Measurements from ENCODE around the gene NME9. TPM values are rescaled to one million over a fixed set of nuclear protein-coding genes. Genes with fewer than 3 reads are reported as not detected.
"Not testable (repeated sequence)": the region's sequence is repeated elsewhere in the genome, so short reads cannot be mapped to it uniquely, and the experiment has no call there.

The NME9 gene
- polyA plus RNA-seq (ENCODE audit: insufficient read length): 0.86 TPM

DNA sequence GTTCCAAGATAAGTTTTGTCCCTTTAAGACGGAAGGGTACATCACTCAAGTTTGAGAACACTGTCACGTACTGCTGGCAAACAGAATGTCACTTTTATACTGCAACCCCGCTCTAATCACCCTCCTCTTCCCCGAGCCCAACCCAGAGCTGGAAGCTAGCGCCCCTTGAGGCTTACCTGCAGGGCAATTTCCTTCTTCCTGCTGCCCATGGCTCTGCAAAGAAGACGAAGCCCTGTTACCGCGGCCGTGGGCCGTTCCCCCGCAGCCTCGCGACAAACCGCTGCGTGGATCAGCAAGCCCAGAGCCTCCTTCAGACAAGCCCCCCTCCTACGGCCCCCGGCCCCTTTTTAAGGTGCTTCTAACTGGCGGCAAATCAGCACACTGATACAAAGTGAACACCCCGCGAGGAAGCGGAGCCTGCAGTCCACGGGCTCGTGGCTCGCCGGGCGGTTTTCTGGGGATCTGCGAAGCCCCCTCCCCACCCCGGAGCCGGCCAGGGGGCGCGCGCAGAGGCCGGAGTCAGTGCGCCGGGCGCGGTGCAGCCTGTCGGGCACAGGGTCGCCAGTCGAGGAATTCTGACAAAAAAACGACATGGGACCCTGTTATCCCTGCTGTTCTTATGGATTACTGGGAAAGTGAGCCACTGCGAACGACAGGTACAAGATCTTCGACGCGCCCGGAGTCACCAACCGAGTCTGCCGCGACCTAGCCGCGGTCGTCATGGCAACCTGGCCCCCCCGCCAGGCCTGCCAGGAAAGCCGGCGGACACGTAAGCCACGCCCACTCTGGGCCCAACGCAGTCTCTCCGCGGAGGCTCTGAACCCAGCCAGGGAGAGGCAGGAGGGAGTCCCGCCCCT is at the start of gene NME9:
NME9 (minus strand) TSS at position 725 of the 857 bp plus-strand sequence; CDS start at position 209, 516 bp downstream.
- DNase-seq: peak; percentile 45

DNA sequence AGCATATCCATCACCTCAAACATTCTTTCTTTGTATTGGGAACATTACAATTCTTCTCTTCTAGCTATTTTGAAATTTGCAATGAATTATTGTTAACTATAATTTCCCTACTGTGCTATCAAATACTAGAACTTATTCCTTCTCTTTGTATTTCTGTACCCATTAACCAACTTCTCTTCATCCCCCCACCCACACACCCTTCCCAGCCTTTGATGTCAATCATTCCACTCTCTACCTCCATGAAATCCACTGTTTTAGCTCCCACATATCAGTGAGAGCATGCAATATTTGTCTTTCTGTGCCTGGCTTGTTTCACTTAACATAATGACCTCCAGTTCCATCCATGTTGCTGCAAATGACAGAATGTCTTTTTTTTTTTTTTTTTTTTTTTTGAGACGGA is 49.3 kb upstream of the NME9 start:
- DNase-seq: no peak

GRCh38 chr3:138378331-138378730 is 48.7 kb upstream of the NME9 start:
- no peak for DNase-seq

- DNase-seq: no peak
Measured at GRCh38 chr3:138377804-138378203, 48.2 kb upstream of the NME9 start.

DNA sequence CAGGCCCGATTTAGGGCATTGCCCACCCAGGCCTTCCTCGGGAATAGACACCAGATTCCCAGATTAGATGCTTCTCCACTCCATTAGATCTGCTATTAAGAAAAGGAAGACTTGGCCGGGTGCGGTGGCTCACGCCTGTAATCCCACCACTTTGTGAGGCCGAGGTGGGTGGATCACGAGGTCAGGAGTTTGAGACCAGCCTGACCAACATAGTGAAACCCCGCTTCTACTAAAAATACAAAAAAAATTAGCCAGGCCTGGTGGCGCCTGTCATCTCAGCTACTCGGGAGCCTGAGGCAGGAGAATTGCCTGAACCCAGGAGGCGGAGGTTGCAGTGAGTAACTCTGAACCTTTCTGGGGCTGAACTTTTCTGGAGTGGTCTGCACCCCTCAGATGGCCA is 47.6 kb upstream of the NME9 start:
- not testable (repeated sequence) for DNase-seq

DNA sequence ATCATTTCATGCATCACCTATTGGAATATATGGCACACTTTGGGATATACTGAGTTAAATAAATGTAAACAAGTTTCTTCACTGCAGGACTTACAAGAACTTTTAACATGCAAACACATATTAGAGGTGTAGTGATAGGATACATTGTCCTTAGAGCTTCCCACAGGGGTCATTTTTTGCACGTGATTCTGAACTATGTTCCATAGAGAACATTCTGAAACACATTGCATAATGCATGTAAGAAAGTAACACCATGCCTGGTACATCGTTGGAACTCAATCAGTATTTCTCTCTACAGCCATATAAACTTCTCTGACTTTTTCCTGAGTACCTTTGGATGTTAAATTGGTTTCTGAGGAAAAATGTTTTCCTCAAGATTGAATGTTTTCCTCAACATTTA is 47.0 kb upstream of the NME9 start:
- no peak for DNase-seq

GRCh38 chr3:138375447-138375846 is 45.8 kb upstream of the NME9 start:
- DNase-seq: no peak

GRCh38 chr3:138374573-138375134 is 45.0 kb upstream of the NME9 start:
- no peak for DNase-seq

DNA sequence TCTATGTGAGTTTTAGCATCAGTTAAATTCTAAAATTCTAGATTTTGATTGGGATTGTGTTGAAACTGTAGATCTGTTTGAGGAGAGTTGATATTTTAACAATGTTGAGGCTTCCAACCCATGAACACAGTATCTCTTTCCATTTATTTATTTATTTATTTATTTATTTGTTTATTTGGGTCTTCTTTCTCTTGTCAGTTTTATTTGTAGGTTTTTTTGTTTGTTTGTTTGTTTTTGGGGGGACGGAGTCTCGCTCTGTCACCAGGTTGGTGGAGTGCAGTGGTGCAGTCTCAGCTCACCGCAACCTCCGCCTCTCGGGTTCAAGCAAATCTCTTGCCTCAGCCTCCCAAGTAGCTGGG is 44.1 kb upstream of the NME9 start:
- DNase-seq: no peak

DNA sequence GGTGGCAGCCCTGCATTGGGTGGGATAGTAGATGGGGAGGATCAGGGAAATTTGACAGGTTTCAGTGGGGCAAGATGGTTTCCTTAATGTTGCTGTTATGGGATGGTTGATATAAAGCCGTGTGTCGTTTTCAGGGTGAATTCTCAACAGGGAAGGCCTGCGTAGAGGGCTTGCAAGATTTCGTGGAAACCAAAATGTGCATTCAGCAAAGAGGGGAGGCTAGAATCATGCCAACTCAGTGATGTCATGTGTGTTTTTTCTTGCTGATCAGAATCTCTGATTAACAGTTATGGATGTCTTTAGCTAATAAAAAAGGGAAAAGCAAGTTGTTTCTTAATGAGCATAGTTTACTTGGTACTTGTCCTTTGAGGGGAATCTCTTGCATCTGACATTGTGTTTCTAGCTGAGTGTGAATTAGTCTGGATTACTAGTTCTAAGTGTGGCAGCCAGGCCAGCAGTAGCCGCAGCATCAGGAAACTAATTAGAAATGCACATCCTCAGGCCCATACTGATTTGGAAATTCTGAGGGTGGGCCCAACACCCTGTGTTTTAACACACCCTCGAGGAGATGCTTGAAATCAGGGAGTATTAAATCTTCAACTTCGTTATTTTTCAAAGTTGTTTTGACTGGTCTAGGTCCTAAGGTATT is 43.6 kb upstream of the NME9 start:
- no peak for DNase-seq

GRCh38 chr3:138371070-138371965 is 41.7 kb upstream of the NME9 start:
- DNase-seq: no peak

GRCh38 chr3:138370321-138370720 is 40.7 kb upstream of the NME9 start:
- no peak for DNase-seq

DNA sequence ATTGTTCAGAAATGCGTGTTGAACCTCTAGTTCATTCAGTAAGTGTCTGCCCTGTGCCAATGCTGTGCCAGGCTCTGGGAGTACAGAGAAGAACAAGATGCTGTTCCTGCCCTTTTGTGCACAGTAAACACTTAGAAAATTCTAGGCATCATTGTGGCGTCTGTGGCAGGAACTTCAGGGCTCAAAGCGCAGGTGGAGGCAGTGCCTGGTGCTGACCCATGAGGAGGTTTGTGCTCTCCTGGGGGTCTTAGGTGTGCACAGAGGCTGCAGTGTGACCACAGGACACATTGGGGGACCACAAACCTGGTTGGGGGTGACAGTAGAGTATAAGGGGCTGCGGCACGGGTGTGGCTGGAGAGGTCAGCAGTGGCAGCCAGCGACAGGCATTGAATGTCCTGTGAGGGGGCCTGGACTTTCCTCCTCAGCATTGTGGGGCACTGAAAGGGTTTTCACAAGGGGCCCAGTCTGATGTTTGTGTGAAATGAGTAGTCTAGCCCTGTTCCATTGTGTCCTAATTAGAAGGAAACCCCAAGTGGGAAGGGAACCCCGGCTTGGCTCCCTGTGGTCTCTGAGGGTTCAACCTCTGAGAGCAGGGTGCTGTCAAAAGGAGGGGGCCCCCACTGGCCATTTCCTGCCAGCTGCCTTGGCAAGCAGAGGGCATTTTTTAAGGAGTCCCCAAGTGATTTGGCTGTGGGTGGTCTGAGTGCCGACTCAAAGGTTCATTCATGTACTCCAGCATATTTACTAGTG is 39.7 kb upstream of the NME9 start:
- no peak for DNase-seq

- peak; percentile 43 for DNase-seq
Measured at GRCh38 chr3:138367911-138368310, 38.3 kb upstream of the NME9 start.

DNA sequence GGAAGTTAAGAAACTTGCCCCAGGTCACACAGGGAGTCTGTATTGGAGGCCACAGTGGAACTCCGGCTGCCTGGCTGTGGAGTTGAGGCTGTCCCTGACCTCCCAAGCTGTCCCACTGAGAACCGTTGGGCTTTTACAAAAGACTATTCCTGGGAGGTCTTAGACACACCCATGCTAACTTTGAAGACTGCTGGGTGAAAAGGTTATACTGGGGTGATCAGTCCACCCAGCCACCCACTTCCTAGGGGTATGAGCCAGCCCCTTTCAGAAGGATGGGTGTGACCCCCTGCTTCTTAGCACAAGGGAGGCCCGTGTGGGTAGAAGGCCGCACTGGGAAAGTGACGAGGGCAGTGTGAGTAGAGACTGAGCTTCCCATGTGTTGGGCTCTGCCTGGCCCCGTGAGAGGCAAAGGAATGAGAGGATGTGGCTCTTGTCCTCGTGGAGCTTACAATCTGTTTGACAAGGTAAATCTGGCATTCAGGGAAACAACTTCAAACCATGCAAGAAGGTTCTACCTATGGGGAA is 37.7 kb upstream of the NME9 start:
- DNase-seq: no peak

DNA sequence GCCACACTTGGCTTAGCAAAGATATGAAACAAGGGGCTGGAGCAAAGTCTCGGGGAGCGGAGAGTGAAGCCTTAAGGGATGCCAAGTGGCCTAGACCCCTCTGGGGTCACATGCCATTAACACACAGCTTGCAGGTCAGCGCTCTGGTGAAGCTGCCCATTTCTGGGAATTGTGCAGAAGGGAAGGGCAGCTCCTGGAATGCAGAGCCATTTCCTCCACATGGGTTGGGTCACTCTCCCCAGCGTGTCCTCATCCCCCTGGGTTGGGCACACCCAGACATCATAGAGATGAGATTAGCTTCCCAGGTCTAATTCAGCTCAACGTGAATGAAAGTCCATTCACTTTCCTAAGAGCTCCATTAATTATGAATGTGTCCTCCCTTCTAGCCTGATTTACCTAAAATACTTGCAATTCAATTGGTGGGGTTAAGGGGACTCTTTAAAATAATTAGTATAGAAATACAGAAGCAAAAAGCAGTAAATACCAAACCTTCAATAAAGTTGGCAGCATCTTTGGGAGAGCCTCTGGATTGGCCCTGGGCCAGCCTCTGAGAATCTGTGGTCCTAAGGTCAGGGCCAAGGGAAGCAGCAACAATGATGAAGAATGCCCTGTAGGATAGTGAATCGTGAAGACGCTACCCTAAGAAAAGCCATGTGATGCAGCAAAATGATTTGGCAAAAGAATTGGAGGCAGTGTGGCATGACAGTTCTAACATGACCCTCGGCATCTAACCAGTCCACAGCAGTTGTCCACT is 36.5 kb upstream of the NME9 start:
- DNase-seq: no peak

DNA sequence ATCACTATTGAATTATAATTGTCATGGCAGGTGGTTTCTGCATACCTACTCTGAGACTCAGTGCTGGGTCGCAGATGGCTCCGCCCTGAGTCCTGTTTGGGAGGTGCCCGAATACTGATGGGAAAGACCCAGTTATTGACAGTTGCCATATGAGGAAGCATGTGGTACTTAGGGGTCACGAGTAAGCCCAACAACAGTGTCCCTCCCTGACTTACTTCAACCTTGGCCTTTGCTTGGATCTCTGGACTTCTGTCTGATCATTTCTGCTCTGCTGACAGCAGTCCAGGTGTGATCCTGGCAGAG is 35.6 kb upstream of the NME9 start:
- no peak for DNase-seq

GRCh38 chr3:138364356-138365252 is 35.0 kb upstream of the NME9 start:
- no peak for DNase-seq

DNA sequence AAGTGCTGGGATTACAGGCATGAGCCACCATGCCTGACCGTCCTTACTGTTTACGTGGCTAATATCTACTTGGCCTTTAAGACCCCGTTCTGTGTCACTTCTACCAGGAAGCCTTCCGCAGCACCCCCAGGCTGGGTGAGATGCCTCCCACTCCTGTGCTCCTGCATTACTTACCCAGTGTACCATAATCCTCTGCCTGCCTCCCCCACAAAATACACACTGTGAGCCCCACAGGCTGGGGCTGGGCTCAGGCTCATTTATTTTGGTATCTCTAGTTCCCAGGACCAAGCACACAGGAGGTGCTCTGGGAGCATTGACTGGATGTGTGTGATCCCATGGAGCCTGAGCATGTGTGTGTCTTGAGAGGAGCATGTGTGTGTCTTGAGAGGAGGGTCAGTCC is 33.7 kb upstream of the NME9 start:
- no peak for DNase-seq

GRCh38 chr3:138362538-138362937 is 32.9 kb upstream of the NME9 start:
- DNase-seq: no peak
